BLaER1 (cell line): Measurements from ENCODE around the gene ESYT1.

Experiments used
- H3K27ac ChIP-seq: shearing (Covaris generic); formaldehyde crosslinking; 2 replicates; pipeline ENCODE4 v1.8.1; 2022
- H3K27me3 ChIP-seq: shearing (Covaris generic); formaldehyde crosslinking; 2 replicates; pipeline ENCODE4 v1.8.1; 2022
- H3K36me3 ChIP-seq: shearing (Covaris generic); formaldehyde crosslinking; 2 replicates; pipeline ENCODE4 v1.8.1; 2022
- H3K4me1 ChIP-seq: shearing (Covaris generic); formaldehyde crosslinking; 2 replicates; pipeline ENCODE4 v1.8.1; 2022
- H3K4me2 ChIP-seq: shearing (Covaris generic); formaldehyde crosslinking; 2 replicates; pipeline ENCODE4 v1.8.1; 2022
- H3K4me3 ChIP-seq: shearing (Covaris generic); formaldehyde crosslinking; 2 replicates; pipeline ENCODE4 v1.8.1; 2022
- H3K9ac ChIP-seq: shearing (Covaris generic); formaldehyde crosslinking; 2 replicates; pipeline ENCODE4 v1.8.1; 2022
- H3K9me3 ChIP-seq: shearing (Covaris generic); formaldehyde crosslinking; 2 replicates; pipeline ENCODE4 v1.8.1; 2022
- H4K20me1 ChIP-seq: shearing (Covaris generic); formaldehyde crosslinking; 2 replicates; pipeline ENCODE4 v1.8.1; 2022
- Cebpa-rat ChIP-seq: shearing (Covaris generic); IDR thresholded peaks from 2 replicates; pipeline ENCODE4 v1.8.1; 2022

Gene ESYT1

GRCh38 chr12:56127888-56128669 is at the start of gene ESYT1:
Gene ESYT1 (plus strand): TSS chr12:56128267. CDS start chr12:56128320, 53 bp downstream.
- peak within 1 kb of the TSS; percentile 85 for H3K27ac ChIP-seq
- H4K20me1 ChIP-seq = no peaks in the 10 kb centered on the region; the same call in 1 of the 2 replicates
- peak within 1 kb of the TSS; percentile 98 for H3K4me2 ChIP-seq
- H3K9ac ChIP-seq = peak within 1 kb of the TSS; percentile 88
- H3K27me3 ChIP-seq = no peaks in the 10 kb centered on the region
- TF ChIP-seq Cebpa-rat = no peak
- H3K4me3 ChIP-seq = peak within 1 kb of the TSS; percentile 88
- peaks cover 33% of the 10 kb centered on the region for H3K36me3 ChIP-seq
- peaks cover 59% of the 10 kb centered on the region for H3K4me1 ChIP-seq
- H3K9me3 ChIP-seq = no peaks in the 10 kb centered on the region

- H3K27ac ChIP-seq = no peak overlapping the region
- no peaks in the 10 kb centered on the region for H4K20me1 ChIP-seq
- peaks cover 28% of the 10 kb centered on the region for H3K4me1 ChIP-seq
- H3K9ac ChIP-seq = no peak overlapping the region
- no peak for TF ChIP-seq Cebpa-rat
- H3K36me3 ChIP-seq = no peaks in the 10 kb centered on the region
- H3K27me3 ChIP-seq = peaks cover 42% of the 10 kb centered on the region
- H3K4me3 ChIP-seq = no peak overlapping the region
- no peaks in the 10 kb centered on the region for H3K9me3 ChIP-seq
- H3K4me2 ChIP-seq = no peak overlapping the region; the same call in 1 of the 2 replicates
Measured at GRCh38 chr12:56078427-56078826, 49.6 kb upstream of the ESYT1 start.

GRCh38 chr12:56078931-56079722 is 48.9 kb upstream of the ESYT1 start:
- peaks cover 42% of the 10 kb centered on the region for H3K27me3 ChIP-seq
- H4K20me1 ChIP-seq = no peaks in the 10 kb centered on the region
- TF ChIP-seq Cebpa-rat = no peak
- H3K4me1 ChIP-seq = peaks cover 28% of the 10 kb centered on the region
- peak overlapping the region; percentile 66 for H3K4me3 ChIP-seq
- H3K36me3 ChIP-seq = no peaks in the 10 kb centered on the region
- peak overlapping the region; percentile 21; the same call in 1 of the 2 replicates for H3K9ac ChIP-seq
- no peaks in the 10 kb centered on the region for H3K9me3 ChIP-seq
- no peak overlapping the region for H3K27ac ChIP-seq
- peak overlapping the region; percentile 91 for H3K4me2 ChIP-seq

- Histone ChIP-seq H3K27ac (no peak within 1 kb of the TSS), H3K4me2 (peak within 1 kb of the TSS; percentile 91), H3K4me3 (peak within 1 kb of the TSS; percentile 66), H4K20me1 (no peaks in the 10 kb centered on the region), H3K4me1 (peaks cover 28% of the 10 kb centered on the region), H3K27me3 (peaks cover 42% of the 10 kb centered on the region), H3K9ac (peak within 1 kb of the TSS; percentile 21; the same call in 1 of the 2 replicates), H3K9me3 (no peaks in the 10 kb centered on the region), H3K36me3 (no peaks in the 10 kb centered on the region)
- TF ChIP-seq Cebpa-rat = no peak
Measured at GRCh38 chr12:56079723-56080555, 48.1 kb upstream of the ESYT1 start, which contains the start of gene ERBB3. Gene ERBB3 (plus strand): TSS chr12:56080165. CDS start chr12:56080301, 136 bp downstream.

GRCh38 chr12:56080556-56081138 is 47.4 kb upstream of the ESYT1 start:
- Histone ChIP-seq H3K36me3 (no peaks in the 10 kb centered on the region), H4K20me1 (no peaks in the 10 kb centered on the region), H3K27ac (no peak overlapping the region), H3K9ac (no peak overlapping the region), H3K4me2 (peak overlapping the region; percentile 91), H3K4me3 (peak overlapping the region; percentile 66; the same call in 1 of the 2 replicates), H3K27me3 (peaks cover 42% of the 10 kb centered on the region), H3K9me3 (no peaks in the 10 kb centered on the region), H3K4me1 (peaks cover 28% of the 10 kb centered on the region)
- TF ChIP-seq Cebpa-rat = no peak

GRCh38 chr12:56081393-56082347 is 46.4 kb upstream of the ESYT1 start:
- no peaks in the 10 kb centered on the region for H3K36me3 ChIP-seq
- peak overlapping the region; percentile 39 for H3K4me2 ChIP-seq
- no peak overlapping the region for H3K9ac ChIP-seq
- H3K27ac ChIP-seq = no peak overlapping the region
- H3K4me3 ChIP-seq = no peak overlapping the region
- no peaks in the 10 kb centered on the region for H3K9me3 ChIP-seq
- no peak for TF ChIP-seq Cebpa-rat
- peaks cover 42% of the 10 kb centered on the region for H3K27me3 ChIP-seq
- H3K4me1 ChIP-seq = peaks cover 28% of the 10 kb centered on the region
- no peaks in the 10 kb centered on the region for H4K20me1 ChIP-seq

GRCh38 chr12:56082382-56082781 is 45.7 kb upstream of the ESYT1 start:
- H3K27ac ChIP-seq = no peak overlapping the region
- no peak overlapping the region for H3K9ac ChIP-seq
- no peak for TF ChIP-seq Cebpa-rat
- peaks cover 42% of the 10 kb centered on the region for H3K27me3 ChIP-seq
- no peaks in the 10 kb centered on the region for H3K9me3 ChIP-seq
- no peaks in the 10 kb centered on the region for H4K20me1 ChIP-seq
- H3K4me2 ChIP-seq = no peak overlapping the region
- H3K4me3 ChIP-seq = no peak overlapping the region
- H3K36me3 ChIP-seq = no peaks in the 10 kb centered on the region
- peaks cover 28% of the 10 kb centered on the region for H3K4me1 ChIP-seq

- Histone ChIP-seq H4K20me1 (no peaks in the 10 kb centered on the region), H3K36me3 (no peaks in the 10 kb centered on the region), H3K4me3 (no peak overlapping the region), H3K27me3 (peaks cover 41% of the 10 kb centered on the region), H3K27ac (no peak overlapping the region), H3K9ac (no peak overlapping the region), H3K9me3 (no peaks in the 10 kb centered on the region), H3K4me1 (peaks cover 28% of the 10 kb centered on the region), H3K4me2 (no peak overlapping the region)
- TF ChIP-seq Cebpa-rat = no peak
Measured at GRCh38 chr12:56082967-56083366, 45.1 kb upstream of the ESYT1 start.
